Lower leg skin (tissue), 4 donors: ENCODE results near the gene VAMP7. TPM values are rescaled to one million over a fixed set of nuclear protein-coding genes. Genes with fewer than 3 reads are reported as not detected.
A peak's percentile ranks its signal among the peaks of the same experiment; 100 is the strongest.
"Not testable (repeated sequence)": the region's sequence is repeated elsewhere in the genome, so short reads cannot be mapped to it uniquely, and the experiment has no call there.

Experiments used
- DNase-seq, 2 donors: peaks; one replicate each; pipeline ENCODE4 v3.0.0-alpha.2; 2019; ENCODE audit warnings: low spot score in 2 of 2
- H3K4me3 ChIP-seq: fragments of 200-600 bp; sonication (generic); 2 replicates; pipeline ENCODE4 v1.5.1; 2017; ENCODE audit warnings: mild to moderate bottlenecking, low read depth; ENCODE audit not compliant: poor library complexity, severe bottlenecking
- CTCF ChIP-seq, 3 donors: fragments of 450-650 bp; IDR thresholded peaks; one replicate each; pipeline ENCODE4 v1.5.1; 2016; ENCODE audit warnings: antibody characterized with exemption in 3 of 3, mild to moderate bottlenecking in 3 of 3, moderate library complexity in 2 of 3
- POLR2A ChIP-seq, 2 donors: fragments of 450-650 bp; IDR thresholded peaks; one replicate each; pipeline ENCODE4 v1.6.1; 2016 to 2017; ENCODE audit warnings: antibody characterized with exemption in 2 of 2, mild to moderate bottlenecking in 1 of 2, moderate library complexity in 1 of 2
- WGBS, 2 donors: methylation state at CpG; one replicate each; pipeline ENCODE4 v1.1.5; 2018; 5-methylcytosine and 5-hydroxymethylcytosine counted together
- intact Hi-C: fragments of 100-400 bp; cut with DNase I; formaldehyde crosslinking; loops from one replicate; pipeline ENCODE4 v1.15.0; 2023; ENCODE audit warnings: low total_unique reads
- total RNA-seq, 4 donors: library from RNA; depleted of rRNA; stranded (reverse); fragments of >200 nt; gene quantifications; one replicate each; pipeline ENCODE4 v1.1.0, GENCODE V29; 2016

VAMP7 gene, protein sequence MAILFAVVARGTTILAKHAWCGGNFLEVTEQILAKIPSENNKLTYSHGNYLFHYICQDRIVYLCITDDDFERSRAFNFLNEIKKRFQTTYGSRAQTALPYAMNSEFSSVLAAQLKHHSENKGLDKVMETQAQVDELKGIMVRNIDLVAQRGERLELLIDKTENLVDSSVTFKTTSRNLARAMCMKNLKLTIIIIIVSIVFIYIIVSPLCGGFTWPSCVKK
- 10 to 100 TPM; 24.8 to 28.2 (median 26.1) TPM for total RNA-seq

GRCh38 chrX:155881158-155881993 is at the start of gene VAMP7:
Gene VAMP7 (plus strand): TSS chrX:155881345. CDS start chrX:155889467, 8,122 bp downstream.
- DNase-seq = peak; percentile 82 to 95
- intact Hi-C loops = no loop called here
- 28 to 44% methylated on average over 25 to 48 of the region's 48 CpGs for WGBS, 2 donors
- peak within 1 kb of the TSS; percentile 28 for H3K4me3 ChIP-seq
- TF ChIP-seq POLR2A (IDR thresholded peaks at IDR 0.05) (no peak), CTCF (IDR thresholded peaks at IDR 0.05) (no peak)

- intact Hi-C loops = no loop called here
- H3K4me3 ChIP-seq = no peak overlapping the region
- no peak for DNase-seq
- WGBS, 2 donors = 63 to 72% methylated on average over 3 of the region's 3 CpGs
- no peak for TF ChIP-seq CTCF (IDR thresholded peaks at IDR 0.05)
- no peak for TF ChIP-seq POLR2A (IDR thresholded peaks at IDR 0.05)
Observed at GRCh38 chrX:155841232-155841631, 39.9 kb upstream of the VAMP7 start.

- DNase-seq, H3K4me3 ChIP-seq, intact Hi-C loops: not testable (repeated sequence)
- 75 to 87% methylated on average over 2 of the region's 2 CpGs for WGBS, 2 donors
Observed at GRCh38 chrX:155851786-155852185, 29.4 kb upstream of the VAMP7 start.

- intact Hi-C loops = no loop called here
- 4 to 7% methylated on average over 1 of the region's 1 CpG for WGBS, 2 donors
- DNase-seq = no peak
- no peak for TF ChIP-seq POLR2A (IDR thresholded peaks at IDR 0.05)
- no peak for TF ChIP-seq CTCF (IDR thresholded peaks at IDR 0.05)
- no peak overlapping the region for H3K4me3 ChIP-seq
Observed at GRCh38 chrX:155857561-155857960, 23.6 kb upstream of the VAMP7 start.

DNA sequence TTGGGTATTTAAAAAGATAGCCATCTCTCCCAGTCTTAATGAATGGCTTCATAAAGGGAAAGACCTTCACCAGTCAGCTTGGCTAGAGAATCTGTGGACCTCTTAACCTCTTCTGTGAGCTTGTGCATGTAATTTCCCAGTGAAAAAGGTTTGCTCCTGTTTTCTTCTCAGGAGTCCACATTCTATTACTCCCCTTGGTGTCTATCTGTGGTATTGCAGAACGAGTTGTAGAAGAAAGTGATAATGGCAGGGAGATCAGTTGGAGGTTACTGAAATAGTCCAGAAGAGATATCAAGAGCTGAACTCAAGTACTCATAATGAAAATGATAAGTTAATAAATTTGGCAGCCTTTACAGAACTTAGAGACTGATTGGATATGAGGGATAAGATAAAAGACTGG is 16.5 kb upstream of the VAMP7 start:
- intact Hi-C loops = no loop called here
- WGBS, 2 donors = 15 to 38% methylated on average over 1 of the region's 1 CpG
- TF ChIP-seq POLR2A (IDR thresholded peaks at IDR 0.05) = no peak
- no peak for TF ChIP-seq CTCF (IDR thresholded peaks at IDR 0.05)
- no peak overlapping the region for H3K4me3 ChIP-seq
- no peak for DNase-seq

GRCh38 chrX:155865193-155865592 is 16.0 kb upstream of the VAMP7 start:
- intact Hi-C loops = no loop called here
- no peak for DNase-seq
- 82 to 88% methylated on average over 18 of the region's 18 CpGs for WGBS, 2 donors
- no peak overlapping the region for H3K4me3 ChIP-seq
- TF ChIP-seq CTCF (IDR thresholded peaks at IDR 0.05) = no peak
- no peak for TF ChIP-seq POLR2A (IDR thresholded peaks at IDR 0.05)
